Stimulated activated CD8-positive, alpha-beta memory T cell treated with anti-CD3 and anti-CD28 coated beads, Interleukin-7, amount 100 ng/mL, for 24 hours (primary cell): ENCODE data around the gene SGPP2.

Experiments used
- DNase-seq: peaks from one replicate; pipeline ENCODE4 v3.0.0-alpha.2; 2020; ENCODE audit warnings: low read depth

The SGPP2 gene

GRCh38 chr2:222470802-222471468 is 46.6 kb downstream of the SGPP2 start:
- no peak for DNase-seq

GRCh38 chr2:222477962-222478608 is 53.7 kb downstream of the SGPP2 start:
- no peak for DNase-seq

GRCh38 chr2:222479859-222480258 is 55.5 kb downstream of the SGPP2 start:
- DNase-seq = no peak

GRCh38 chr2:222480497-222480896 is 56.2 kb downstream of the SGPP2 start:
- DNase-seq = no peak

GRCh38 chr2:222481941-222482340 is 57.6 kb downstream of the SGPP2 start:
- no peak for DNase-seq

GRCh38 chr2:222483513-222484039 is 59.2 kb downstream of the SGPP2 start:
- no peak for DNase-seq

- DNase-seq = no peak
These were observed 61.2 kb downstream of the SGPP2 start for GRCh38 chr2:222485367-222486211.

- no peak for DNase-seq
These were observed 65.8 kb downstream of the SGPP2 start for GRCh38 chr2:222490131-222490530.

- DNase-seq = no peak
These were observed 68.3 kb downstream of the SGPP2 start for GRCh38 chr2:222492683-222493082.

- no peak for DNase-seq
These were observed 69.9 kb downstream of the SGPP2 start for GRCh38 chr2:222494104-222494739.

- DNase-seq = no peak
These were observed 71.0 kb downstream of the SGPP2 start for GRCh38 chr2:222495388-222495787.

GRCh38 chr2:222499226-222499625 is 74.9 kb downstream of the SGPP2 start:
- DNase-seq = no peak

- DNase-seq = no peak
These were observed 79.8 kb downstream of the SGPP2 start for GRCh38 chr2:222504191-222504590.

GRCh38 chr2:222504719-222505118 is 80.4 kb downstream of the SGPP2 start:
- DNase-seq = no peak

- DNase-seq = no peak
These were observed 82.0 kb downstream of the SGPP2 start for GRCh38 chr2:222506230-222506935.

GRCh38 chr2:222514901-222515300 is 90.6 kb downstream of the SGPP2 start:
- DNase-seq = no peak

- DNase-seq = no peak
These were observed 94.4 kb downstream of the SGPP2 start for GRCh38 chr2:222518570-222519381.

GRCh38 chr2:222521099-222521498 is 96.8 kb downstream of the SGPP2 start:
- no peak for DNase-seq

GRCh38 chr2:222522082-222522481 is 97.7 kb downstream of the SGPP2 start:
- DNase-seq = no peak

GRCh38 chr2:222523783-222524544 is 99.6 kb downstream of the SGPP2 start:
- DNase-seq = no peak
